ENCODE data around the gene PKN3.

PKN3 gene

DNA sequence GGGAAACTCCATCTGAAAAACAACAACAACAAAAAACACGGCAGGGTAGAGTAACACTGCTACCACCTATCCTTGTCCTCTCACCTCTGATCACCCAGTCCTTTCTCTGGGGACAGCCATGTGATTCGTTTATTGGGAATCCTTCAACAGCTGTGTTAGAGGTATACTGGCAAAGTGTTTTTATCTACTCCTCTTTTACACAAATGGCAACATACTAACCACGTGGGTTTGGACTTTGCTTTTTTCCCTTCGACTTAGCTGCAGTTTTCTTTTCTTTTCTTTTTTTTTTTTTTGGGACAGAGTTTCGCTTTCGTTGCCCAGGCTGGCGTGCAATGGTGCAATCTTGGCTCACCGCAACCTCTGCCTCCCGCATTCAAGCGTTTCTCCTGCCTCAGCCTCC, 24.5 kb upstream of the PKN3 start:
- no peaks in the 10 kb centered on the region for H3K9me3 ChIP-seq (ENCODE audit: severe bottlenecking)
- TF ChIP-seq, protein P1, sequence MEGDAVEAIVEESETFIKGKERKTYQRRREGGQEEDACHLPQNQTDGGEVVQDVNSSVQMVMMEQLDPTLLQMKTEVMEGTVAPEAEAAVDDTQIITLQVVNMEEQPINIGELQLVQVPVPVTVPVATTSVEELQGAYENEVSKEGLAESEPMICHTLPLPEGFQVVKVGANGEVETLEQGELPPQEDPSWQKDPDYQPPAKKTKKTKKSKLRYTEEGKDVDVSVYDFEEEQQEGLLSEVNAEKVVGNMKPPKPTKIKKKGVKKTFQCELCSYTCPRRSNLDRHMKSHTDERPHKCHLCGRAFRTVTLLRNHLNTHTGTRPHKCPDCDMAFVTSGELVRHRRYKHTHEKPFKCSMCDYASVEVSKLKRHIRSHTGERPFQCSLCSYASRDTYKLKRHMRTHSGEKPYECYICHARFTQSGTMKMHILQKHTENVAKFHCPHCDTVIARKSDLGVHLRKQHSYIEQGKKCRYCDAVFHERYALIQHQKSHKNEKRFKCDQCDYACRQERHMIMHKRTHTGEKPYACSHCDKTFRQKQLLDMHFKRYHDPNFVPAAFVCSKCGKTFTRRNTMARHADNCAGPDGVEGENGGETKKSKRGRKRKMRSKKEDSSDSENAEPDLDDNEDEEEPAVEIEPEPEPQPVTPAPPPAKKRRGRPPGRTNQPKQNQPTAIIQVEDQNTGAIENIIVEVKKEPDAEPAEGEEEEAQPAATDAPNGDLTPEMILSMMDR (IDR thresholded peaks at IDR 0.05; ENCODE audit: poor library complexity, severe bottlenecking): no peak
- peaks cover 22% of the 10 kb centered on the region; the same call in 1 of the 2 replicates for H3K36me3 ChIP-seq (ENCODE audit: low read depth)
- ATAC-seq (ENCODE audit: low read depth): no peak
- H3K4me1 ChIP-seq (ENCODE audit: insufficient read depth, poor library complexity, severe bottlenecking): peaks cover 1% of the 10 kb centered on the region
- no peak overlapping the region for H3K27ac ChIP-seq (ENCODE audit: poor library complexity, severe bottlenecking)
- no peak for DNase-seq (ENCODE audit: low spot score)
- H3K27me3 ChIP-seq (ENCODE audit: insufficient read depth, poor library complexity, severe bottlenecking): no peaks in the 10 kb centered on the region
- H3K4me3 ChIP-seq (ENCODE audit: severe bottlenecking): no peak overlapping the region

DNA sequence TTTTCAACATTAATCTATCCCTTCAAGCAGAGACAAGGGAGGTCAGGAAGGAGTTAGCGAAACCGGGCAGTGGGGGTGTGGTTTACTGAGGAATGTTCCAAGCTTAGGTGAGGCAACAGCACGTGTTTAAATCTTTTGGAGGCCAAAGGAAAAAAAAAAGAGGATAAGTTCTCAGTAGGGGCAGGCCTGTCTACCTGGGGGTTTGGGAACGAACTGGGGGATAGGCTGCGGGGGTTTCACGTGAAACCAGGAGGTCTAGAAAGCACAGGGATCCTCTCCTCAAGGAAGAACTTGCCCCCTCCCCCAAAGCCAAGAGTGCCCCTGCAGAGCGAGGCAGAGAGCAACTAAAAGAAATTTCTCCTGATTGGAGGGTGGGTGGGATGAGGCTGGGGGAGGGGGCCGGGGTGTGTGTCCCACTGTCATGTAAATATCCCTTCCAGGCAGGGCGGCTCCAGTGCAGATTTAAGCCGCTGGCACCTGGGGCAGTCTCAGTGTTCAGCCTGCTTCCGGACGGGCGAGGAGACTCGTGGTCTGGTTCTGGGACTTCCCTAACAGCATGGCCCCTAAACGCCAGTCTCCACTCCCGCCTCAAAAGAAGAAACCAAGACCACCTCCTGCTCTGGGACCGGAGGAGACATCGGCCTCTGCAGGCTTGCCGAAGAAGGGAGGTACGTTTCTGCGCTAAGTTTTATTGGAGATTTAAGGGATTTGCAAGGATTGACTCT, 18.8 kb upstream of the PKN3 start:
- H3K27ac ChIP-seq (ENCODE audit: poor library complexity, severe bottlenecking): peak overlapping the region; percentile 92

DNA sequence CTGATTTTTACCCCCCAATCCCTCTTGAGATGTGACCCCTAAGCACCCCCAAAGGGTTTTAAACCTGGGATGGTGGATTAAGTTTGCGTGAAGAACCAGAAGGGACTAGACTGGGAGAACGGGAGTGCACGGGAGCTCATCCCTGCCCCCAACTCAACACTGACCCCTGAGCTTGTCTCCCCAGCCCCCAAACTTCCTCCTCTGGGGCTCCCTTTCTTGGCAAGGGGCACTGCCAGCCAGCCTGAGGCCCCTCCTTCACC, 18.3 kb upstream of the PKN3 start:
- peaks cover 21% of the 10 kb centered on the region for H3K4me1 ChIP-seq (ENCODE audit: insufficient read depth, poor library complexity, severe bottlenecking)
- TF ChIP-seq, protein P1 (IDR thresholded peaks at IDR 0.05; ENCODE audit: poor library complexity, severe bottlenecking): no peak
- H3K27me3 ChIP-seq (ENCODE audit: insufficient read depth, poor library complexity, severe bottlenecking): no peaks in the 10 kb centered on the region
- ATAC-seq (ENCODE audit: low read depth) (no peak), DNase-seq (ENCODE audit: low spot score) (no peak)
- peak overlapping the region; percentile 92 for H3K27ac ChIP-seq (ENCODE audit: poor library complexity, severe bottlenecking)
- H3K4me3 ChIP-seq (ENCODE audit: severe bottlenecking): peak overlapping the region; percentile 48
- no peaks in the 10 kb centered on the region for H3K9me3 ChIP-seq (ENCODE audit: severe bottlenecking)
- H3K36me3 ChIP-seq (ENCODE audit: low read depth): peaks cover 15% of the 10 kb centered on the region; the same call in 1 of the 2 replicates

More for the DNA sequence above, 18.8 kb upstream of the PKN3 start:
- H3K4me3 ChIP-seq (ENCODE audit: severe bottlenecking): peak overlapping the region; percentile 48
- H3K4me1 ChIP-seq (ENCODE audit: insufficient read depth, poor library complexity, severe bottlenecking): peaks cover 21% of the 10 kb centered on the region
- H3K36me3 ChIP-seq (ENCODE audit: low read depth): peaks cover 19% of the 10 kb centered on the region; the same call in 1 of the 2 replicates
- DNase-seq (ENCODE audit: low spot score) (peak; percentile 74), ATAC-seq (ENCODE audit: low read depth) (peak; percentile 26; the same call in 2 of the 3 replicates)
- TF ChIP-seq, protein P1 (IDR thresholded peaks at IDR 0.05; ENCODE audit: poor library complexity, severe bottlenecking): no peak
- H3K27me3 ChIP-seq (ENCODE audit: insufficient read depth, poor library complexity, severe bottlenecking): no peaks in the 10 kb centered on the region
- no peaks in the 10 kb centered on the region for H3K9me3 ChIP-seq (ENCODE audit: severe bottlenecking)

DNA sequence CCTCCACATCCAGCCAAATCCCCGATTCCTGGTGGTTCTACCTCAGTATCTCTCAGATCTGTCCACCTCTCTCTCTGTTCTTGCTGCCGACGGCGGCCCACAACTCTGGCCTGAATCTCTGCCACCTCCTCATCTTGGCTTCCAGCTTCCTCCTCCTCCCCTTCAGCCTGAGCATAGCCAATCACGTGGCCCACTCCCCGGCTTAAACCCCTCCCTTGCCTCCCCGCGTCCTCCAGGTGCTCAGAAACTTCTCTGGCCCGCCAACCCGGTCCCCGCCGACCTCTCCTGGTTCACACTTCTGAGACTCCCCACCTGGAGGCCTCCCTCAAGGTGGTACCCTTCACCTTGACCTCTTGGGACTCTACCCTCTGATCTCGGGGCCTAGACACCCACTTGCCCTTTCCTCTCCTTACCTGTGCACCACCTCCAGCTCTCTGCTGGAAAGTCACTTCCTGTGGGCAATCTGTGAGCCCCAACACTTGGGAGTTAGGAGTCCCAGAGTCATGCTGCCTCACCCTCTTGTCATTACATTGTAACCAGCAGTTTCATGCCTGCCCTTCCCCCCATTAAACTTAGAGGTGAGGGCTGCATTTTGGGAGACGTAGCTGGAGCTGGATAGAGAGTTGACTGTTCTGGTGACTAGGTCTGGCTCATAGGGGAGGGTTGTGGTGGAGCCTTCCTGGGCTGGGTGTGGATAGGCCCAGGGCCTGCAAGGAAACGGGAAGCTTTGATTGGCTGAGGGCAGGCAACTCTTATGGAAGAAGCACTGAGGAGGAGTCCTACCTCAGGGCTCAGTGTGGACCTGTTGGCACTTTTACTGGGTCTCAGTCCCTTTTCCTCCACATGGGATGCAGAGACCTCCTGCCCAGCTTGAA, 17.7 kb upstream of the PKN3 start:
- no peaks in the 10 kb centered on the region for H3K9me3 ChIP-seq (ENCODE audit: severe bottlenecking)
- peak overlapping the region; percentile 92 for H3K27ac ChIP-seq (ENCODE audit: poor library complexity, severe bottlenecking)
- peak; percentile 90 for DNase-seq (ENCODE audit: low spot score)
- peak; percentile 85 for ATAC-seq (ENCODE audit: low read depth)
- no peaks in the 10 kb centered on the region for H3K27me3 ChIP-seq (ENCODE audit: insufficient read depth, poor library complexity, severe bottlenecking)
- H3K36me3 ChIP-seq (ENCODE audit: low read depth): peaks cover 12% of the 10 kb centered on the region; the same call in 1 of the 2 replicates
- peak overlapping the region; percentile 48 for H3K4me3 ChIP-seq (ENCODE audit: severe bottlenecking)
- H3K4me1 ChIP-seq (ENCODE audit: insufficient read depth, poor library complexity, severe bottlenecking): peaks cover 21% of the 10 kb centered on the region
- TF ChIP-seq, protein P1 (IDR thresholded peaks at IDR 0.05; ENCODE audit: poor library complexity, severe bottlenecking): no peak
